ENCODE data around the gene PIF1. TPM values are rescaled to one million over a fixed set of nuclear protein-coding genes. Genes with fewer than 3 reads are reported as not detected.

Gene PIF1
- total RNA-seq, 1 donor from 2014 or later, result 8.6 TPM

DNA sequence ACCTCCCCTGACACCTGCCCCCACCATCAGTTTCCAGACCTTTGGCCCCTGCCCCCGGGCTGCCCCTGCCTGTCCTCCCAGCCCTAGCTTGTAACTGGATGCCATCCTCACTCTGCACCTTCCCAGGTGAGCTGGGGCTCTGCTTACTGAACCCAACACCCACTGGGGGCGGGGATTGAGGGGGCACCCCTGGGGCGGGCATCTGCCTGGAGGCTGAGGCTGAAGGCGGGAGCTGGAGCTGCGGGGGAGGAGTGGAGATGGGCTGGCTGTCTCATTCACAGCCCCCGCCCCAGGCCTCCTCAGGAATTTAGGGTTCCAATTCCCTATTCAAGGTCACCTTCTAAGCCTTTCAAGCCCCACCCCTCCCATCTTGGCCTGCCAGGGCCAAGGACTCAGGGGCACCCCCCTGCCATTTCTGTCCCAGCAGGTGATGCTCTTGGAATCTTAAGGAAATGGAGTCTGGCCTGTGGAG lies 17.7 kb downstream of the PIF1 start:
- DNase-seq, result no peak
- H3K27me3 Mint-ChIP-seq (ENCODE audit: unreplicated experiment), result peaks cover 10% of the 10 kb centered on the region
- no peaks in the 10 kb centered on the region for H3K36me3 Mint-ChIP-seq (ENCODE audit: unreplicated experiment)
- peaks cover 3% of the 10 kb centered on the region for H3K9me3 Mint-ChIP-seq (ENCODE audit: unreplicated experiment)
- no peak overlapping the region for H3K4me3 Mint-ChIP-seq (ENCODE audit: unreplicated experiment)
- no peak overlapping the region for H3K27ac Mint-ChIP-seq (ENCODE audit: unreplicated experiment)
- TF ChIP-seq, protein P1, sequence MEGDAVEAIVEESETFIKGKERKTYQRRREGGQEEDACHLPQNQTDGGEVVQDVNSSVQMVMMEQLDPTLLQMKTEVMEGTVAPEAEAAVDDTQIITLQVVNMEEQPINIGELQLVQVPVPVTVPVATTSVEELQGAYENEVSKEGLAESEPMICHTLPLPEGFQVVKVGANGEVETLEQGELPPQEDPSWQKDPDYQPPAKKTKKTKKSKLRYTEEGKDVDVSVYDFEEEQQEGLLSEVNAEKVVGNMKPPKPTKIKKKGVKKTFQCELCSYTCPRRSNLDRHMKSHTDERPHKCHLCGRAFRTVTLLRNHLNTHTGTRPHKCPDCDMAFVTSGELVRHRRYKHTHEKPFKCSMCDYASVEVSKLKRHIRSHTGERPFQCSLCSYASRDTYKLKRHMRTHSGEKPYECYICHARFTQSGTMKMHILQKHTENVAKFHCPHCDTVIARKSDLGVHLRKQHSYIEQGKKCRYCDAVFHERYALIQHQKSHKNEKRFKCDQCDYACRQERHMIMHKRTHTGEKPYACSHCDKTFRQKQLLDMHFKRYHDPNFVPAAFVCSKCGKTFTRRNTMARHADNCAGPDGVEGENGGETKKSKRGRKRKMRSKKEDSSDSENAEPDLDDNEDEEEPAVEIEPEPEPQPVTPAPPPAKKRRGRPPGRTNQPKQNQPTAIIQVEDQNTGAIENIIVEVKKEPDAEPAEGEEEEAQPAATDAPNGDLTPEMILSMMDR (IDR thresholded peaks at IDR 0.05; ENCODE audit: partially characterized antibody, unreplicated experiment), result no peak
- peaks cover 23% of the 10 kb centered on the region for H3K4me1 Mint-ChIP-seq (ENCODE audit: low read depth, unreplicated experiment)

DNA sequence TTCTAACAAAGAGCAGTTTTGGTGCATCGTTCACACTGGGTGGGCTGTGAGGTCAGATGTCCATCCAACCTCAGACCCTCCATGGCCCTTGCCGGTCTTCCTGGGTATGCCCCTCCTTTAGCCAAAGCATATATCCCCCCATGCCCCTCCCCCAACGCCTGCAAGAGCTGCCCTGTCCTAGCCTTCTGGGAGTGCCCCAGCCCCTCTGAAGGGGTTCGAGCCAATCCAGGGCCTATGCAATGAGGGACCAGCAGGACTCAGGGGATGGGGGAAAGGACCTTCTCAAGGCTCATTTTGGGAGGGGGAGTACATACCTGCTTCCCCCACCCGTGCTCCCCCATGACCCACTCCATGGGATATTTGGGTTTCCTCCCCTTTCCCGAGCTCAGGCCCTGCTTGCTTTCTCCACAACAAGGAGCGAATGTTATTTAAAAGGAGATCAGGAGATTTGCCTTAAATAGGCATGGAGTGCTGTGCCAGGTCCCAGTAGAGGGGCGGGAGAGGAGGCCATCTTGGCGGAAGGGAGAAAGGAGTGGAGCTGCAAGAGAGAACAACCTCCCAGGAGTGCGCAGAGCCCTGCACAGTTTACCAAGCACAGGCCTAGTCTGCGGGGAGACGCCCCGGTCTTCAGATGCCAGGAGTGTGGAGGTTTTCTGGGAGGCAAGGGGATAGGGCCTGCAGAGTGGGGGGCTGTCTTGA lies 18.2 kb downstream of the PIF1 start:
- peaks cover 3% of the 10 kb centered on the region for H3K9me3 Mint-ChIP-seq (ENCODE audit: unreplicated experiment)
- peaks cover 21% of the 10 kb centered on the region for H3K4me1 Mint-ChIP-seq (ENCODE audit: low read depth, unreplicated experiment)
- no peaks in the 10 kb centered on the region for H3K36me3 Mint-ChIP-seq (ENCODE audit: unreplicated experiment)
- DNase-seq, result no peak
- H3K27me3 Mint-ChIP-seq (ENCODE audit: unreplicated experiment), result peaks cover 10% of the 10 kb centered on the region
- TF ChIP-seq, protein P1 (IDR thresholded peaks at IDR 0.05; ENCODE audit: partially characterized antibody, unreplicated experiment), result no peak
- no peak overlapping the region for H3K27ac Mint-ChIP-seq (ENCODE audit: unreplicated experiment)
- H3K4me3 Mint-ChIP-seq (ENCODE audit: unreplicated experiment), result no peak overlapping the region

DNA sequence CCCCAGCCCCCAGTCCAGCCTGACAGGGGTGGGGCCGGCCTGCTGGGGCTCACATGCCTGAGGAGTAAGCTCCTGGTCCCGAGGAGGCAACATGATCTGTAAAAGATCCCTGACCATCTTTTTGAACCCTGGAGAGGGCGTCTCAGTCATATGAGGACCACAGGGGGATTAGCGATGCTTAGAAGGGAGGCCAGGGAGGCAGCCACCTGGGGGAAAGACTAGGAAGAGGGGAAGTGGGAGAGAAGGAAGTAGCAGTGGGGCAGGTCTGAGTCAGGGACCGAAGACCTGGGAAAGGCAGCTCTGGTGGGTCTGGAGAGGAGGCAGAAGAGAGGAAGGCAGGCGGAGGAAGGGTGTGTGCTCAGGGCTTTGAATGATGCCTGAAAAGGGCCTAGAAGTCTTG lies 18.9 kb downstream of the PIF1 start:
- H3K27me3 Mint-ChIP-seq (ENCODE audit: unreplicated experiment), result peaks cover 10% of the 10 kb centered on the region
- H3K9me3 Mint-ChIP-seq (ENCODE audit: unreplicated experiment), result peaks cover 3% of the 10 kb centered on the region
- no peak overlapping the region for H3K27ac Mint-ChIP-seq (ENCODE audit: unreplicated experiment)
- H3K4me1 Mint-ChIP-seq (ENCODE audit: low read depth, unreplicated experiment), result peaks cover 17% of the 10 kb centered on the region
- H3K4me3 Mint-ChIP-seq (ENCODE audit: unreplicated experiment), result no peak overlapping the region
- TF ChIP-seq, protein P1 (IDR thresholded peaks at IDR 0.05; ENCODE audit: partially characterized antibody, unreplicated experiment), result no peak
- H3K36me3 Mint-ChIP-seq (ENCODE audit: unreplicated experiment), result no peaks in the 10 kb centered on the region
- DNase-seq, result no peak

DNA sequence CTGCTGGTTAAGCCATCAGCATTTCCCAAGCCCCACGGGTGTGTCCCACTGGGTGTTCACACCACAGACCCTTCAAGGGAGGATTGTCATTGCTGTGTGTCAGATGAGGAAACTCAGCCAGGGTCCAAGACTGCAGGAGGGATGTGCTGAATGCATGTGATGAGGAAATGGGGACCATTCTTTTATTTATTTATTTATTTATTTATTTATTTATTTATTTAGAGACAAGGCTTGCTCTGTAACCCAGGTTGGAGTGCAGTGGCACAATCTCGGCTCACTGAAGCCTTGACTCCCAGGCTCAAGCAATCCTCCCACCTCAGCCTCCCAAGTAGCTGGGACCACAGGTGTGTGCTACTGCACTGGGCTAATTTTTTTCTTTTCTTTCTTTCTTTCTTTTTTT lies 20.8 kb downstream of the PIF1 start:
- TF ChIP-seq, protein P1 (IDR thresholded peaks at IDR 0.05; ENCODE audit: partially characterized antibody, unreplicated experiment), result no peak
- no peak overlapping the region for H3K27ac Mint-ChIP-seq (ENCODE audit: unreplicated experiment)
- H3K4me1 Mint-ChIP-seq (ENCODE audit: low read depth, unreplicated experiment), result peaks cover 8% of the 10 kb centered on the region
- peaks cover 5% of the 10 kb centered on the region for H3K36me3 Mint-ChIP-seq (ENCODE audit: unreplicated experiment)
- peaks cover 3% of the 10 kb centered on the region for H3K9me3 Mint-ChIP-seq (ENCODE audit: unreplicated experiment)
- H3K27me3 Mint-ChIP-seq (ENCODE audit: unreplicated experiment), result peaks cover 4% of the 10 kb centered on the region
- H3K4me3 Mint-ChIP-seq (ENCODE audit: unreplicated experiment), result no peak overlapping the region
- DNase-seq, result no peak

DNA sequence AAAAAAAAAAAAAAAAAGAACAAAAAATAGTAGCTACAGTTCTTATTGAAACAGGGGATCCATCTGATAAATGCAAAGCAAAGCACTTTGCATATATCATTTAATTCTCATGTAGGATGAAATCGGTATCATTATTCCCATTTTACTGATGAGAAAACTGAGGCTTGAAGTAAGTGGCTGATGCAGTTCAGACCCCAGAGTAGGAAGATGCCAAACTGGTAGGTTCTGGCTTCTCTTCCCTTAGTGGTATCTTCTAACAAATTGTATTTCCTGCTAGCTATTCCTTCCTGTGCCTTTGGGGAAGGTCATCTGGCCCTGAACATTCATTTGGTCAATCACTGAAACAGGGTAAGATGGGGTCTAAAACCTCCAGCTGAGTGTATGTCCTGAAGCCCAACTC lies 21.9 kb downstream of the PIF1 start:
- TF ChIP-seq, protein P1 (IDR thresholded peaks at IDR 0.05; ENCODE audit: partially characterized antibody, unreplicated experiment), result no peak
- H3K36me3 Mint-ChIP-seq (ENCODE audit: unreplicated experiment), result peaks cover 5% of the 10 kb centered on the region
- no peak overlapping the region for H3K27ac Mint-ChIP-seq (ENCODE audit: unreplicated experiment)
- DNase-seq, result no peak
- peaks cover 3% of the 10 kb centered on the region for H3K4me1 Mint-ChIP-seq (ENCODE audit: low read depth, unreplicated experiment)
- H3K4me3 Mint-ChIP-seq (ENCODE audit: unreplicated experiment), result no peak overlapping the region
- peaks cover 3% of the 10 kb centered on the region for H3K9me3 Mint-ChIP-seq (ENCODE audit: unreplicated experiment)
- H3K27me3 Mint-ChIP-seq (ENCODE audit: unreplicated experiment), result peaks cover 4% of the 10 kb centered on the region

Data from glutamatergic neuron (in vitro differentiated cells).